ENCODE data around the gene TBXA2R. TPM values are rescaled to one million over a fixed set of nuclear protein-coding genes. Genes with fewer than 3 reads are reported as not detected.

TBXA2R gene
- total and polyA plus RNA-seq, 2 donors (not counting 3 experiments of a cell fraction or from before 2014, with no cell fraction given) = 2.4 to 2.9 TPM

DNA sequence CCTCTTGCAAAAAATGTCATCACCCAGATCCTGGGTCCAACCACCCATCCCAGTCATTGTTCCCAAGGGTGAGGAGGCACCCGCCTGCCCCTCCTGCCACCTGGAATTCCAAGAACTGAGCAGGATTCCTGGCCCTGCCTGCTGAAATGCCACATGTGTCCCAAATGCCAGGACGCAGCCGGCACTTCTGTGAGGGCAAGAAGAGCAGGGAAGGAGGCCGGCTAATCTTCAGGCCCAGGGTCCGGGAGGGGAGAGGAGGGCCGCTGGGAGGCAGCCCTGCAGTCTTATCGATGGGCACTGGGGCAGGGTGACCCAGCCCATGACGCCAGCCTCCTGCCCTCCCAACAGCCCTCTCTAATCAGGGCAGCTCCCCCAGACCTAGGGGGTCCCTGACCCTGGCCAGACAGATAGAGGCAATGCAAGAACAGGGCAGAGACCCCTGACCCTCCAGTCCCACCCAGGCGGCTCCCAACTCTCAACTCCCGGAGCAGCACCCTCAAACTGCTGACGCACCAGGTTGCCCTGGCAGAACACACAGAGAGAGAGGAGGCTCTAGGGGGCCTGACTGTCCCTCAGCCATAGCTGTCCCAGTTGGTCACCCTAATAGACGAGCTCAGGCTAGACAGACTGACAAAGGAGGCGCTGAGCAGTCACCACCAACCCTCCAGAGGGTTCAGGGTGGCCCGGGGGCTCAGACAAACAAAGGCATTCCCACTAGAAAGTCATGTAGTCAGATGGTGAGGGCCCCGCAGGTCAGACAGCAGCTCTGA, 50.8 kb downstream of the TBXA2R start:
- DNase-seq (ENCODE audit: low read depth, low spot score) (no peak), FAIRE-seq (no peak)
- peak overlapping the region; percentile 21 for H3K27ac ChIP-seq (ENCODE audit: insufficient read depth, low read depth, low read length)
- no peaks in the 10 kb centered on the region for H3K36me3 ChIP-seq (ENCODE audit: control insufficient read depth in 2 of 2, extremely low read depth in 1 of 2, insufficient read depth in 2 of 2, low read length in 2 of 2)
- ChIA-PET POLR2A (no interaction called here), CTCF (interaction anchor here (1.1 to 6.4 kb wide), 6 partner anchors 9 to 52 kb away, joined by 3 to 34 read pairs (median 8); partner anchors contain the start of gene GIPC3)
- H3K4me2 ChIP-seq (ENCODE audit: insufficient read depth, low read length) = peak overlapping the region; percentile 69
- H3K4me3 ChIP-seq (replicated peaks in 1 of 3; ENCODE audit: insufficient read depth in 1 of 3, low read depth in 1 of 3, low read length in 3 of 3) = peak overlapping the region in 1 of 3 experiments; percentile 63
- intact Hi-C loops (cut with micrococcal nuclease) = no loop called here
- TF ChIP-seq MYC (IDR thresholded peaks at IDR 0.05; ENCODE audit: low read depth, low read length) (no peak), GATA2 (IDR thresholded peaks at IDR 0.05; ENCODE audit: insufficient read depth, insufficient read length, low read depth, low read length) (no peak), POLR2A (IDR thresholded peaks at IDR 0.05; ENCODE audit: low read depth, low read length) (no peak), FOS (IDR thresholded peaks at IDR 0.05; ENCODE audit: borderline replicate concordance, insufficient read depth, low read length) (no peak), EZH2 (IDR thresholded peaks at IDR 0.05; ENCODE audit: borderline replicate concordance, low read depth, low read length, severe bottlenecking) (no peak), JUN (IDR thresholded peaks at IDR 0.05; ENCODE audit: borderline replicate concordance, insufficient read depth, insufficient read length, low read depth) (no peak), CTCF (IDR thresholded peaks at IDR 0.05; ENCODE audit: extremely low read depth in 1 of 2, insufficient read depth in 1 of 2, low read depth in 1 of 2, low read length in 2 of 2) (no peak), POLR2AphosphoS5 (IDR thresholded peaks at IDR 0.05; ENCODE audit: insufficient read depth, low read depth, low read length) (no peak)
- TF ChIP-seq, protein P1, sequence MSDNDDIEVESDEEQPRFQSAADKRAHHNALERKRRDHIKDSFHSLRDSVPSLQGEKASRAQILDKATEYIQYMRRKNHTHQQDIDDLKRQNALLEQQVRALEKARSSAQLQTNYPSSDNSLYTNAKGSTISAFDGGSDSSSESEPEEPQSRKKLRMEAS (IDR thresholded peaks at IDR 0.05; ENCODE audit: insufficient read depth, insufficient read length) = no peak
- H3K9me3 ChIP-seq (replicated peaks; ENCODE audit: control insufficient read depth, insufficient read depth, low read length) = no peaks in the 10 kb centered on the region
- no peaks in the 10 kb centered on the region for H3K27me3 ChIP-seq (ENCODE audit: control insufficient read depth in 2 of 2, insufficient read depth in 2 of 2, low read length in 2 of 2)
- dilution Hi-C loops (cut with MboI; ENCODE audit: extremely low pct_ligation_motif_present, low sequenced_read_pairs) = no loop called here
- no peaks in the 10 kb centered on the region for H4K20me1 ChIP-seq (replicated peaks; ENCODE audit: control insufficient read depth, extremely low read depth, insufficient read depth, low read length)
- peaks cover 25% of the 10 kb centered on the region for H3K4me1 ChIP-seq (ENCODE audit: control insufficient read depth, extremely low read depth, insufficient read depth, low read length)
- H2AFZ ChIP-seq (ENCODE audit: low read depth, low read length) = no peak overlapping the region
- peaks cover 40% of the 10 kb centered on the region for H3K79me2 ChIP-seq (ENCODE audit: control insufficient read depth, insufficient read depth, low read length)
- no peaks in the 10 kb centered on the region for H3K9me1 ChIP-seq (replicated peaks; ENCODE audit: control insufficient read depth, extremely low read depth, insufficient read depth, low read length)
- peak overlapping the region; percentile 39 for H3K9ac ChIP-seq (replicated peaks; ENCODE audit: extremely low read depth, insufficient read depth, low read length)
- BruUV-seq (replicated peaks) = TSS peak; percentile 20

Measured in endothelial cell of umbilical vein (primary cell).